ENCODE results near the gene TXNDC5. TPM values are rescaled to one million over a fixed set of nuclear protein-coding genes. Genes with fewer than 3 reads are reported as not detected.
A peak's percentile ranks its signal among the peaks of the same experiment; 100 is the strongest.

The TXNDC5 gene
- total and polyA plus RNA-seq, 2 donors (not counting 3 experiments of a cell fraction or from before 2014, with no cell fraction given), result 1,665 to 2,629 TPM

DNA sequence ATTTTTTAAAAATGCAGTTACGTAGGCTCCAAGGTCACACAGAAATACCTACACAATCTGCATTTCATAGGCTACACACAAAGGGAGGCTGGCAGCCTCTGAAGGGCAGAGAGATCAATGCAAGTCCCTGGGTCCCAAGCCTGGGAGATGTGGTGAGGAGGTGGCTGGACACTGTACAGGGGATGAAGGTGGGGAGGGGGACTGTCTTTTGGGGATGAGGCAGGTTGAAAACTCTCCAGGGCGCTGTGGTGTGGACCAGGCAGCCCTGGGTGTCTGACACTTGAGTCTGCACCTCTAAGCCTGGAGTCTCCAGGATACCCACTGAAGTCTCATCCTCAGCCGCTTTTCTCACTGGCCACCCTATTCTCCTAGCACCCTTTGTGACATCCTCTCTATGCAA lies 24.5 kb downstream of the TXNDC5 start:
- Histone ChIP-seq H3K9ac (replicated peaks; ENCODE audit: extremely low read depth, insufficient read depth, low read length) (no peak overlapping the region), H3K4me1 (ENCODE audit: control insufficient read depth, extremely low read depth, insufficient read depth, low read length) (peaks cover 15% of the 10 kb centered on the region), H3K9me1 (replicated peaks; ENCODE audit: control insufficient read depth, extremely low read depth, insufficient read depth, low read length) (no peaks in the 10 kb centered on the region), H3K4me3 (replicated peaks in 1 of 3; ENCODE audit: insufficient read depth in 1 of 3, low read depth in 1 of 3, low read length in 3 of 3) (no peak overlapping the region), H3K27ac (ENCODE audit: insufficient read depth, low read depth, low read length) (no peak overlapping the region), H3K9me3 (replicated peaks; ENCODE audit: control insufficient read depth, insufficient read depth, low read length) (no peaks in the 10 kb centered on the region), H3K27me3 (ENCODE audit: control insufficient read depth in 2 of 2, insufficient read depth in 2 of 2, low read length in 2 of 2) (no peaks in the 10 kb centered on the region), H3K4me2 (ENCODE audit: insufficient read depth, low read length) (no peak overlapping the region), H3K36me3 (ENCODE audit: control insufficient read depth in 2 of 2, extremely low read depth in 1 of 2, insufficient read depth in 2 of 2, low read length in 2 of 2) (peaks cover 83 to 89% of the 10 kb centered on the region in 2 experiments), H2AFZ (ENCODE audit: low read depth, low read length) (no peak overlapping the region), H4K20me1 (replicated peaks; ENCODE audit: control insufficient read depth, extremely low read depth, insufficient read depth, low read length) (no peaks in the 10 kb centered on the region), H3K79me2 (ENCODE audit: control insufficient read depth, insufficient read depth, low read length) (peaks cover 25% of the 10 kb centered on the region)
- intact Hi-C loops (cut with micrococcal nuclease) (no loop called here), dilution Hi-C loops (cut with MboI; ENCODE audit: extremely low pct_ligation_motif_present, low sequenced_read_pairs) (loop anchor here (25.0 kb wide), 1 partner anchor 126 kb away; no protein-coding TSS in a partner anchor)
- CTCF ChIA-PET, result interaction anchor here (0.5 to 4.1 kb wide), 4 partner anchors 106 to 164 kb away, joined by 3 to 31 read pairs (median 18); no protein-coding TSS in a partner anchor
- no peak for FAIRE-seq
- no TSS peak for BruUV-seq (replicated peaks)
- TF ChIP-seq, protein P1, sequence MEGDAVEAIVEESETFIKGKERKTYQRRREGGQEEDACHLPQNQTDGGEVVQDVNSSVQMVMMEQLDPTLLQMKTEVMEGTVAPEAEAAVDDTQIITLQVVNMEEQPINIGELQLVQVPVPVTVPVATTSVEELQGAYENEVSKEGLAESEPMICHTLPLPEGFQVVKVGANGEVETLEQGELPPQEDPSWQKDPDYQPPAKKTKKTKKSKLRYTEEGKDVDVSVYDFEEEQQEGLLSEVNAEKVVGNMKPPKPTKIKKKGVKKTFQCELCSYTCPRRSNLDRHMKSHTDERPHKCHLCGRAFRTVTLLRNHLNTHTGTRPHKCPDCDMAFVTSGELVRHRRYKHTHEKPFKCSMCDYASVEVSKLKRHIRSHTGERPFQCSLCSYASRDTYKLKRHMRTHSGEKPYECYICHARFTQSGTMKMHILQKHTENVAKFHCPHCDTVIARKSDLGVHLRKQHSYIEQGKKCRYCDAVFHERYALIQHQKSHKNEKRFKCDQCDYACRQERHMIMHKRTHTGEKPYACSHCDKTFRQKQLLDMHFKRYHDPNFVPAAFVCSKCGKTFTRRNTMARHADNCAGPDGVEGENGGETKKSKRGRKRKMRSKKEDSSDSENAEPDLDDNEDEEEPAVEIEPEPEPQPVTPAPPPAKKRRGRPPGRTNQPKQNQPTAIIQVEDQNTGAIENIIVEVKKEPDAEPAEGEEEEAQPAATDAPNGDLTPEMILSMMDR (IDR thresholded peaks at IDR 0.05; ENCODE audit: extremely low read depth in 1 of 2, insufficient read depth in 1 of 2, low read depth in 1 of 2, low read length in 2 of 2), result no peak
- TF ChIP-seq POLR2AphosphoS5 (IDR thresholded peaks at IDR 0.05; ENCODE audit: insufficient read depth, low read depth, low read length) (peak; percentile 36), POLR2A (IDR thresholded peaks at IDR 0.05; ENCODE audit: low read depth, low read length) (peak; percentile 32)
- DNase-seq (ENCODE audit: low read depth, low spot score), result peak; percentile 51
- POLR2A ChIA-PET, result no interaction called here

DNA sequence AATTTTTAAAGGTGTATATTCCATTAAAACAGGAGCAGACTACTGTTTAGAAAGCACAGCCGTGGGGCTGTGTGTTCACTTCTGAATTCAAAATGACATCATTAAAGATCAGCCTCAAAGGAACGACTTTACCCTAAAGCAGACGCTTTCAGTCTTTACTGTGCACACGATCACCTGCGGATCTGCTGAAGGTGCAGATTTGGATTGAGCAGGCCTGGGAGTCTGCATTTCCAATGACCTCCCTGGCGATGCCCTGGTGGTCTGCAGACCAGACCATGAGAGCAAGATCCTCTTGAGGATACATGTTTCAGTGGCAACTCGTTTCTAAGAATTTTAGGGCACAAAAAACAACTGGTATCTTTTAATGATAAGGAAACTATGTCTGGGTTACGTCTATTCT lies 27.2 kb downstream of the TXNDC5 start:
- FAIRE-seq, result no peak
- Histone ChIP-seq H3K9me1 (replicated peaks; ENCODE audit: control insufficient read depth, extremely low read depth, insufficient read depth, low read length) (no peaks in the 10 kb centered on the region), H3K27me3 (ENCODE audit: control insufficient read depth in 2 of 2, insufficient read depth in 2 of 2, low read length in 2 of 2) (no peaks in the 10 kb centered on the region), H3K4me3 (replicated peaks in 1 of 3; ENCODE audit: insufficient read depth in 1 of 3, low read depth in 1 of 3, low read length in 3 of 3) (no peak overlapping the region), H3K9me3 (replicated peaks; ENCODE audit: control insufficient read depth, insufficient read depth, low read length) (no peaks in the 10 kb centered on the region), H3K4me2 (ENCODE audit: insufficient read depth, low read length) (no peak overlapping the region), H3K36me3 (ENCODE audit: control insufficient read depth in 2 of 2, extremely low read depth in 1 of 2, insufficient read depth in 2 of 2, low read length in 2 of 2) (peaks cover 84 to 86% of the 10 kb centered on the region in 2 experiments), H3K9ac (replicated peaks; ENCODE audit: extremely low read depth, insufficient read depth, low read length) (no peak overlapping the region), H3K27ac (ENCODE audit: insufficient read depth, low read depth, low read length) (no peak overlapping the region), H4K20me1 (replicated peaks; ENCODE audit: control insufficient read depth, extremely low read depth, insufficient read depth, low read length) (peaks cover 2% of the 10 kb centered on the region), H2AFZ (ENCODE audit: low read depth, low read length) (no peak overlapping the region), H3K4me1 (ENCODE audit: control insufficient read depth, extremely low read depth, insufficient read depth, low read length) (peaks cover 14% of the 10 kb centered on the region), H3K79me2 (ENCODE audit: control insufficient read depth, insufficient read depth, low read length) (peaks cover 12% of the 10 kb centered on the region)
- no TSS peak for BruUV-seq (replicated peaks)
- dilution Hi-C loops (cut with MboI; ENCODE audit: extremely low pct_ligation_motif_present, low sequenced_read_pairs) (loop anchor here (25.0 kb wide), 1 partner anchor 129 kb away; no protein-coding TSS in a partner anchor), intact Hi-C loops (cut with micrococcal nuclease) (no loop called here)
- CTCF ChIA-PET, result no interaction called here
- peak; percentile 53 for DNase-seq (ENCODE audit: low read depth, low spot score)
- POLR2A ChIA-PET, result no interaction called here
- TF ChIP-seq GATA2 (IDR thresholded peaks at IDR 0.05; ENCODE audit: insufficient read depth, insufficient read length, low read depth, low read length), result no peak
- TF ChIP-seq, protein P1 (IDR thresholded peaks at IDR 0.05; ENCODE audit: extremely low read depth in 1 of 2, insufficient read depth in 1 of 2, low read depth in 1 of 2, low read length in 2 of 2), result no peak
- no peak for TF ChIP-seq MYC (IDR thresholded peaks at IDR 0.05; ENCODE audit: low read depth, low read length)
- TF ChIP-seq POLR2A (IDR thresholded peaks at IDR 0.05; ENCODE audit: low read depth, low read length), result no peak
- no peak for TF ChIP-seq FOS (IDR thresholded peaks at IDR 0.05; ENCODE audit: borderline replicate concordance, insufficient read depth, low read length)
- TF ChIP-seq EZH2 (IDR thresholded peaks at IDR 0.05; ENCODE audit: borderline replicate concordance, low read depth, low read length, severe bottlenecking), result no peak
- TF ChIP-seq POLR2AphosphoS5 (IDR thresholded peaks at IDR 0.05; ENCODE audit: insufficient read depth, low read depth, low read length), result no peak
- TF ChIP-seq JUN (IDR thresholded peaks at IDR 0.05; ENCODE audit: borderline replicate concordance, insufficient read depth, insufficient read length, low read depth), result no peak
- TF ChIP-seq, protein P2, sequence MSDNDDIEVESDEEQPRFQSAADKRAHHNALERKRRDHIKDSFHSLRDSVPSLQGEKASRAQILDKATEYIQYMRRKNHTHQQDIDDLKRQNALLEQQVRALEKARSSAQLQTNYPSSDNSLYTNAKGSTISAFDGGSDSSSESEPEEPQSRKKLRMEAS (IDR thresholded peaks at IDR 0.05; ENCODE audit: insufficient read depth, insufficient read length), result no peak

Measured in endothelial cell of umbilical vein (primary cell).